ENCODE measurements around the gene PRTFDC1. TPM values are rescaled to one million over a fixed set of nuclear protein-coding genes. Genes with fewer than 3 reads are reported as not detected.

PRTFDC1 gene
- total and polyA plus RNA-seq, 7 experiments from 2014 or later = 0.13 to 1.7 (median 0.69) TPM

GRCh38 chr10:24968349-24968748 is 15.9 kb upstream of the PRTFDC1 start:
- no peak overlapping the region for H3K4me3 ChIP-seq (ENCODE audit: low read length)
- intact Hi-C loops (cut with micrococcal nuclease) = no loop called here
- H3K9me3 Mint-ChIP-seq = no peaks in the 10 kb centered on the region
- peaks cover 0 to 3% (median 0%) of the 10 kb centered on the region in 7 donors for H3K4me1 Mint-ChIP-seq
- H3K4me1 ChIP-seq (ENCODE audit: control insufficient read depth in 2 of 2, insufficient read depth in 2 of 2, low read length in 2 of 2) = no peaks in the 10 kb centered on the region
- H3K9me3 ChIP-seq (ENCODE audit: control insufficient read depth in 2 of 3, low read length in 3 of 3) = no peaks in the 10 kb centered on the region
- no peak overlapping the region for H3K27ac ChIP-seq (ENCODE audit: low read depth, low read length)
- no peak overlapping the region for H3K4me3 Mint-ChIP-seq
- no peaks in the 10 kb centered on the region for H3K27me3 ChIP-seq (ENCODE audit: control insufficient read depth in 2 of 2, insufficient read depth in 2 of 2, low read length in 2 of 2)
- ChIA-PET POLR2A (no interaction called here), CTCF (no interaction called here)
- peaks cover 0 to 3% (median 0%) of the 10 kb centered on the region in 5 donors for H3K36me3 Mint-ChIP-seq
- no peak for DNase-seq
- H3K27ac Mint-ChIP-seq = no peak overlapping the region
- no peaks in the 10 kb centered on the region for H3K36me3 ChIP-seq (ENCODE audit: control insufficient read depth in 2 of 3, insufficient read depth in 3 of 3, low read length in 3 of 3)
- no peak for ATAC-seq
- peaks cover 0 to 4% (median 0%) of the 10 kb centered on the region in 5 donors for H3K27me3 Mint-ChIP-seq

GRCh38 chr10:24966962-24967481 is 14.6 kb upstream of the PRTFDC1 start:
- intact Hi-C loops (cut with micrococcal nuclease) = no loop called here
- CTCF ChIA-PET = interaction anchor here (0.6 to 0.7 kb wide), 2 partner anchors 11 to 14 kb away, joined by 3 read pairs; no protein-coding TSS in a partner anchor

GRCh38 chr10:24965051-24965450 is 12.6 kb upstream of the PRTFDC1 start:
- POLR2A ChIA-PET = no interaction called here
- no peak overlapping the region for H3K4me3 Mint-ChIP-seq

More at GRCh38 chr10:24966962-24967481, 14.6 kb upstream of the PRTFDC1 start:
- H3K9me3 Mint-ChIP-seq = no peaks in the 10 kb centered on the region
- ATAC-seq = no peak
- Histone ChIP-seq H3K27ac (ENCODE audit: low read depth, low read length) (no peak overlapping the region), H3K4me3 (ENCODE audit: low read length) (no peak overlapping the region), H3K27me3 (ENCODE audit: control insufficient read depth in 2 of 2, insufficient read depth in 2 of 2, low read length in 2 of 2) (no peaks in the 10 kb centered on the region), H3K36me3 (ENCODE audit: control insufficient read depth in 2 of 3, insufficient read depth in 3 of 3, low read length in 3 of 3) (no peaks in the 10 kb centered on the region), H3K9me3 (ENCODE audit: control insufficient read depth in 2 of 3, low read length in 3 of 3) (no peaks in the 10 kb centered on the region), H3K4me1 (ENCODE audit: control insufficient read depth in 2 of 2, insufficient read depth in 2 of 2, low read length in 2 of 2) (no peaks in the 10 kb centered on the region)
- H3K4me1 Mint-ChIP-seq = peaks cover 0 to 3% (median 0%) of the 10 kb centered on the region in 7 donors
- peaks cover 0 to 3% (median 0%) of the 10 kb centered on the region in 5 donors for H3K36me3 Mint-ChIP-seq
- H3K4me3 Mint-ChIP-seq = no peak overlapping the region
- POLR2A ChIA-PET = no interaction called here
- no peak overlapping the region for H3K27ac Mint-ChIP-seq
- H3K27me3 Mint-ChIP-seq = peaks cover 0 to 4% (median 0%) of the 10 kb centered on the region in 5 donors
- DNase-seq = no peak

GRCh38 chr10:24963521-24964041 is 11.2 kb upstream of the PRTFDC1 start:
- Mint-ChIP-seq H3K9me3 (no peaks in the 10 kb centered on the region), H3K36me3 (peaks cover 0 to 3% (median 0%) of the 10 kb centered on the region in 5 donors), H3K4me3 (no peak overlapping the region), H3K4me1 (peaks cover 0 to 3% (median 0%) of the 10 kb centered on the region in 7 donors), H3K27me3 (peaks cover 0 to 6% (median 0%) of the 10 kb centered on the region in 5 donors), H3K27ac (no peak overlapping the region)
- Histone ChIP-seq H3K4me3 (ENCODE audit: low read length) (no peak overlapping the region), H3K9me3 (ENCODE audit: control insufficient read depth in 2 of 3, low read length in 3 of 3) (no peaks in the 10 kb centered on the region), H3K4me1 (ENCODE audit: control insufficient read depth in 2 of 2, insufficient read depth in 2 of 2, low read length in 2 of 2) (no peaks in the 10 kb centered on the region), H3K36me3 (ENCODE audit: control insufficient read depth in 2 of 3, insufficient read depth in 3 of 3, low read length in 3 of 3) (no peaks in the 10 kb centered on the region), H3K27ac (ENCODE audit: low read depth, low read length) (no peak overlapping the region), H3K27me3 (ENCODE audit: control insufficient read depth in 2 of 2, insufficient read depth in 2 of 2, low read length in 2 of 2) (no peaks in the 10 kb centered on the region)
- intact Hi-C loops (cut with micrococcal nuclease) = no loop called here
- ATAC-seq (no peak), DNase-seq (no peak)
- CTCF ChIA-PET = no interaction called here
- POLR2A ChIA-PET = interaction anchor here (0.6 kb wide), 1 partner anchor 234 kb away, joined by 3 read pairs; no protein-coding TSS in a partner anchor

More at GRCh38 chr10:24965051-24965450, 12.6 kb upstream of the PRTFDC1 start:
- Histone ChIP-seq H3K36me3 (ENCODE audit: control insufficient read depth in 2 of 3, insufficient read depth in 3 of 3, low read length in 3 of 3) (no peaks in the 10 kb centered on the region), H3K27me3 (ENCODE audit: control insufficient read depth in 2 of 2, insufficient read depth in 2 of 2, low read length in 2 of 2) (no peaks in the 10 kb centered on the region), H3K27ac (ENCODE audit: low read depth, low read length) (no peak overlapping the region), H3K4me1 (ENCODE audit: control insufficient read depth in 2 of 2, insufficient read depth in 2 of 2, low read length in 2 of 2) (no peaks in the 10 kb centered on the region), H3K4me3 (ENCODE audit: low read length) (no peak overlapping the region), H3K9me3 (ENCODE audit: control insufficient read depth in 2 of 3, low read length in 3 of 3) (no peaks in the 10 kb centered on the region)
- Mint-ChIP-seq H3K9me3 (no peaks in the 10 kb centered on the region), H3K36me3 (peaks cover 0 to 3% (median 0%) of the 10 kb centered on the region in 5 donors), H3K27ac (no peak overlapping the region), H3K27me3 (peaks cover 0 to 4% (median 0%) of the 10 kb centered on the region in 5 donors), H3K4me1 (peaks cover 0 to 3% (median 0%) of the 10 kb centered on the region in 7 donors)
- CTCF ChIA-PET = no interaction called here
- DNase-seq (no peak), ATAC-seq (no peak)
- intact Hi-C loops (cut with micrococcal nuclease) = no loop called here

GRCh38 chr10:24962995-24963394 is 10.6 kb upstream of the PRTFDC1 start:
- ChIA-PET POLR2A (no interaction called here), CTCF (no interaction called here)
- Histone ChIP-seq H3K27ac (ENCODE audit: low read depth, low read length) (no peak overlapping the region), H3K4me3 (ENCODE audit: low read length) (no peak overlapping the region), H3K4me1 (ENCODE audit: control insufficient read depth in 2 of 2, insufficient read depth in 2 of 2, low read length in 2 of 2) (no peaks in the 10 kb centered on the region), H3K36me3 (ENCODE audit: control insufficient read depth in 2 of 3, insufficient read depth in 3 of 3, low read length in 3 of 3) (no peaks in the 10 kb centered on the region), H3K27me3 (ENCODE audit: control insufficient read depth in 2 of 2, insufficient read depth in 2 of 2, low read length in 2 of 2) (no peaks in the 10 kb centered on the region), H3K9me3 (ENCODE audit: control insufficient read depth in 2 of 3, low read length in 3 of 3) (no peaks in the 10 kb centered on the region)
- Mint-ChIP-seq H3K27ac (no peak overlapping the region), H3K36me3 (peaks cover 0 to 3% (median 0%) of the 10 kb centered on the region in 5 donors), H3K4me3 (no peak overlapping the region), H3K9me3 (no peaks in the 10 kb centered on the region), H3K4me1 (peaks cover 0 to 3% (median 0%) of the 10 kb centered on the region in 7 donors), H3K27me3 (peaks cover 0 to 6% (median 0%) of the 10 kb centered on the region in 5 donors)
- ATAC-seq = no peak
- intact Hi-C loops (cut with micrococcal nuclease) = no loop called here
- DNase-seq = no peak

GRCh38 chr10:24961582-24961981 is 9.2 kb upstream of the PRTFDC1 start:
- H3K27ac ChIP-seq (ENCODE audit: low read depth, low read length) = no peak overlapping the region
- H3K4me1 ChIP-seq (ENCODE audit: control insufficient read depth in 2 of 2, insufficient read depth in 2 of 2, low read length in 2 of 2) = no peaks in the 10 kb centered on the region
- Mint-ChIP-seq H3K4me3 (no peak overlapping the region), H3K27ac (no peak overlapping the region), H3K27me3 (peaks cover 0 to 6% (median 0%) of the 10 kb centered on the region in 5 donors), H3K9me3 (no peaks in the 10 kb centered on the region), H3K4me1 (peaks cover 0 to 3% (median 0%) of the 10 kb centered on the region in 7 donors), H3K36me3 (peaks cover 0 to 3% (median 0%) of the 10 kb centered on the region in 5 donors)
- H3K9me3 ChIP-seq (ENCODE audit: control insufficient read depth in 2 of 3, low read length in 3 of 3) = no peaks in the 10 kb centered on the region
- DNase-seq (no peak), ATAC-seq (no peak)
- intact Hi-C loops (cut with micrococcal nuclease) = no loop called here
- H3K4me3 ChIP-seq (ENCODE audit: low read length) = no peak overlapping the region
- ChIA-PET POLR2A (no interaction called here), CTCF (interaction anchor here (0.6 kb wide), 1 partner anchor 58 kb away, joined by 3 read pairs; no protein-coding TSS in a partner anchor)
- H3K36me3 ChIP-seq (ENCODE audit: control insufficient read depth in 2 of 3, insufficient read depth in 3 of 3, low read length in 3 of 3) = no peaks in the 10 kb centered on the region
- H3K27me3 ChIP-seq (ENCODE audit: control insufficient read depth in 2 of 2, insufficient read depth in 2 of 2, low read length in 2 of 2) = no peaks in the 10 kb centered on the region

GRCh38 chr10:24959382-24959730 is 7.0 kb upstream of the PRTFDC1 start:
- H3K9me3 ChIP-seq (ENCODE audit: control insufficient read depth in 2 of 3, low read length in 3 of 3) = no peaks in the 10 kb centered on the region
- intact Hi-C loops (cut with micrococcal nuclease) = no loop called here
- H3K27ac ChIP-seq (ENCODE audit: low read depth, low read length) = no peak overlapping the region
- H3K36me3 ChIP-seq (ENCODE audit: control insufficient read depth in 2 of 3, insufficient read depth in 3 of 3, low read length in 3 of 3) = no peaks in the 10 kb centered on the region
- no peak overlapping the region for H3K27ac Mint-ChIP-seq
- DNase-seq = no peak
- no peaks in the 10 kb centered on the region for H3K4me1 ChIP-seq (ENCODE audit: control insufficient read depth in 2 of 2, insufficient read depth in 2 of 2, low read length in 2 of 2)
- no peak overlapping the region for H3K4me3 ChIP-seq (ENCODE audit: low read length)
- H3K27me3 ChIP-seq (ENCODE audit: control insufficient read depth in 2 of 2, insufficient read depth in 2 of 2, low read length in 2 of 2) = no peaks in the 10 kb centered on the region
- ATAC-seq = no peak
- H3K4me3 Mint-ChIP-seq = no peak overlapping the region
- peaks cover 0 to 3% (median 0%) of the 10 kb centered on the region in 5 donors for H3K27me3 Mint-ChIP-seq
- no peaks in the 10 kb centered on the region for H3K36me3 Mint-ChIP-seq
- peaks cover 0 to under 1% (median 0%) of the 10 kb centered on the region in 7 donors for H3K4me1 Mint-ChIP-seq
- ChIA-PET POLR2A (interaction anchor here (0.5 kb wide), 1 partner anchor 11 kb away, joined by 3 read pairs; no protein-coding TSS in a partner anchor), CTCF (no interaction called here)
- H3K9me3 Mint-ChIP-seq = no peaks in the 10 kb centered on the region

All from naive thymus-derived CD4-positive, alpha-beta T cell (primary cell).